ENCODE results near the gene RAET1G. TPM values are rescaled to one million over a fixed set of nuclear protein-coding genes. Genes with fewer than 3 reads are reported as not detected.

Gene RAET1G
- total RNA-seq, 4 donors from 2014 or later: 0.89 TPM; not detected in 3

GRCh38 chr6:149965194-149966020 is 42.5 kb upstream of the RAET1G start:
- DNase-seq: no peak
- Histone ChIP-seq H3K4me1 (peaks cover 15 to 24% of the 10 kb centered on the region in 2 donors), H3K36me3 (no peaks in the 10 kb centered on the region), H3K27me3 (peaks cover 49 to 62% (median 56%) of the 10 kb centered on the region in 3 donors), H3K27ac (no peak overlapping the region), H3K9me3 (no peaks in the 10 kb centered on the region), H3K4me3 (peak overlapping the region; percentile 54 to 82 (median 56))
- no peak for TF ChIP-seq CTCF (IDR thresholded peaks at IDR 0.05 in 4 of 5, conservative IDR thresholded peaks at IDR 0.05 in 1 of 5)
- TF ChIP-seq POLR2A (IDR thresholded peaks at IDR 0.05): no peak
- no peak for ATAC-seq
- intact Hi-C loops (cut with DNase I; ENCODE audit: low total_unique reads) (no loop called here), in situ Hi-C loops (cut with MboI; ENCODE audit: low sequenced_read_pairs in 4 of 4) (no loop called here)

- DNase-seq: no peak
- in situ Hi-C loops (cut with MboI; ENCODE audit: low sequenced_read_pairs in 4 of 4) (no loop called here), intact Hi-C loops (cut with DNase I; ENCODE audit: low total_unique reads) (no loop called here)
- H3K27ac ChIP-seq: no peak overlapping the region
- H3K9me3 ChIP-seq: no peaks in the 10 kb centered on the region
- peaks cover 49 to 67% (median 58%) of the 10 kb centered on the region in 3 donors for H3K27me3 ChIP-seq
- TF ChIP-seq CTCF (IDR thresholded peaks at IDR 0.05 in 4 of 5, conservative IDR thresholded peaks at IDR 0.05 in 1 of 5): no peak
- no peak for TF ChIP-seq POLR2A (IDR thresholded peaks at IDR 0.05)
- H3K36me3 ChIP-seq: no peaks in the 10 kb centered on the region
- peaks cover 15 to 24% of the 10 kb centered on the region in 2 donors for H3K4me1 ChIP-seq
- no peak for ATAC-seq
- H3K4me3 ChIP-seq: peak overlapping the region; percentile 54 to 82 (median 56)
These were observed 41.6 kb upstream of the RAET1G start for GRCh38 chr6:149964308-149965193.

- TF ChIP-seq POLR2A (IDR thresholded peaks at IDR 0.05): peak; percentile 39 to 68
- TF ChIP-seq CTCF (IDR thresholded peaks at IDR 0.05 in 4 of 5, conservative IDR thresholded peaks at IDR 0.05 in 1 of 5): no peak
- no peaks in the 10 kb centered on the region for H3K9me3 ChIP-seq
- H3K4me3 ChIP-seq: peak within 1 kb of the TSS; percentile 54 to 82 (median 56)
- intact Hi-C loops (cut with DNase I; ENCODE audit: low total_unique reads): no loop called here
- H3K4me1 ChIP-seq: peaks cover 15 to 24% of the 10 kb centered on the region in 2 donors
- ATAC-seq (peak; percentile 75 to 77), DNase-seq (peak; percentile 46 to 70)
- H3K27ac ChIP-seq: no peak within 1 kb of the TSS
- in situ Hi-C loops (cut with MboI; ENCODE audit: low sequenced_read_pairs in 4 of 4): no loop called here
- H3K27me3 ChIP-seq: peaks cover 49 to 73% (median 58%) of the 10 kb centered on the region in 3 donors
- no peaks in the 10 kb centered on the region for H3K36me3 ChIP-seq
These were observed 40.8 kb upstream of the RAET1G start, which contains the start of gene ULBP1 for GRCh38 chr6:149963462-149964307. Gene ULBP1 (plus strand): TSS chr6:149963943. CDS start chr6:149964050, 107 bp downstream.

- no peak overlapping the region for H3K27ac ChIP-seq
- DNase-seq (no peak), ATAC-seq (no peak)
- no peak for TF ChIP-seq CTCF (IDR thresholded peaks at IDR 0.05 in 4 of 5, conservative IDR thresholded peaks at IDR 0.05 in 1 of 5)
- no peak for TF ChIP-seq POLR2A (IDR thresholded peaks at IDR 0.05)
- H3K9me3 ChIP-seq: no peaks in the 10 kb centered on the region
- H3K36me3 ChIP-seq: no peaks in the 10 kb centered on the region
- H3K4me3 ChIP-seq: peak overlapping the region; percentile 54 to 82 (median 56)
- peaks cover 49 to 74% (median 56%) of the 10 kb centered on the region in 3 donors for H3K27me3 ChIP-seq
- in situ Hi-C loops (cut with MboI; ENCODE audit: low sequenced_read_pairs in 4 of 4) (no loop called here), intact Hi-C loops (cut with DNase I; ENCODE audit: low total_unique reads) (no loop called here)
- H3K4me1 ChIP-seq: peaks cover 15 to 24% of the 10 kb centered on the region in 2 donors
These were observed 40.2 kb upstream of the RAET1G start for GRCh38 chr6:149963212-149963461.

All from gastrocnemius medialis (tissue), 4 donors.